Stimulated activated CD8-positive, alpha-beta memory T cell treated with anti-CD3 and anti-CD28 coated beads, Interleukin-4, amount 100 ng/mL, for 24 hours (primary cell): ENCODE data around the gene STXBP6.
"Not testable (repeated sequence)": the region's sequence is repeated elsewhere in the genome, so short reads cannot be mapped to it uniquely, and the experiment has no call there.

Experiments
- DNase-seq: peaks from one replicate; pipeline ENCODE4 v3.0.0-alpha.2; 2020; ENCODE audit warnings: low read depth

Gene STXBP6

GRCh38 chr14:24829862-24830261 is 220.1 kb downstream of the STXBP6 start:
- DNase-seq: no peak

GRCh38 chr14:24828486-24828885 is 221.5 kb downstream of the STXBP6 start:
- no peak for DNase-seq

- DNase-seq: no peak
Measured at GRCh38 chr14:24826390-24826789, 223.6 kb downstream of the STXBP6 start.

GRCh38 chr14:24820616-24821015 is 229.3 kb downstream of the STXBP6 start:
- no peak for DNase-seq

GRCh38 chr14:24818823-24819341 is 231.1 kb downstream of the STXBP6 start:
- DNase-seq: no peak

- DNase-seq: no peak
Measured at GRCh38 chr14:24818058-24818822, 231.7 kb downstream of the STXBP6 start.

GRCh38 chr14:24817212-24818057 is 232.5 kb downstream of the STXBP6 start:
- DNase-seq: no peak

GRCh38 chr14:24816929-24817211 is 233.1 kb downstream of the STXBP6 start:
- DNase-seq: no peak

GRCh38 chr14:24816011-24816928 is 233.7 kb downstream of the STXBP6 start:
- DNase-seq: no peak

GRCh38 chr14:24815543-24815942 is 234.4 kb downstream of the STXBP6 start:
- no peak for DNase-seq

GRCh38 chr14:24814944-24815343 is 235.0 kb downstream of the STXBP6 start:
- no peak for DNase-seq

GRCh38 chr14:24814346-24814745 is 235.6 kb downstream of the STXBP6 start:
- no peak for DNase-seq

- no peak for DNase-seq
Measured at GRCh38 chr14:24813819-24814259, 236.1 kb downstream of the STXBP6 start.

- DNase-seq: no peak
Measured at GRCh38 chr14:24813089-24813815, 236.7 kb downstream of the STXBP6 start.

GRCh38 chr14:24809135-24809534 is 240.8 kb downstream of the STXBP6 start:
- no peak for DNase-seq

GRCh38 chr14:24808412-24808811 is 241.5 kb downstream of the STXBP6 start:
- no peak for DNase-seq

- DNase-seq: peak; percentile 11
Measured at GRCh38 chr14:24806061-24806678, 243.8 kb downstream of the STXBP6 start.

- no peak for DNase-seq
Measured at GRCh38 chr14:24804552-24805212, 245.3 kb downstream of the STXBP6 start.

- DNase-seq: no peak
Measured at GRCh38 chr14:24803933-24804494, 245.9 kb downstream of the STXBP6 start.

GRCh38 chr14:24803426-24803825 is 246.5 kb downstream of the STXBP6 start:
- not testable (repeated sequence) for DNase-seq
